Astrocyte of the spinal cord (primary cell): ENCODE data around the gene SLC38A10.
"Not testable (repeated sequence)": the region's sequence is repeated elsewhere in the genome, so short reads cannot be mapped to it uniquely, and the experiment has no call there.

ENCODE experiments used
- DNase-seq: peaks from one replicate; pipeline ENCODE4 v3.0.0; 2011; ENCODE audit warnings: low read depth, low spot score
- H3K4me3 ChIP-seq: 2 replicates; pipeline ENCODE4 v1.5.1; 2011; ENCODE audit warnings: low read depth, mild to moderate bottlenecking, low read length, moderate library complexity
- in situ Hi-C: cut with HindIII; loops from 2 replicates; pipeline ENCODE4 v1.10.0; 2017; ENCODE audit warnings: low sequenced_read_pairs
- TF ChIP-seq, protein P1 (sequence below): IDR thresholded peaks from 2 replicates; pipeline ENCODE4 v1.5.1; 2012; ENCODE audit warnings: low read depth, mild to moderate bottlenecking, low read length, inconsistent platforms

The SLC38A10 gene

DNA sequence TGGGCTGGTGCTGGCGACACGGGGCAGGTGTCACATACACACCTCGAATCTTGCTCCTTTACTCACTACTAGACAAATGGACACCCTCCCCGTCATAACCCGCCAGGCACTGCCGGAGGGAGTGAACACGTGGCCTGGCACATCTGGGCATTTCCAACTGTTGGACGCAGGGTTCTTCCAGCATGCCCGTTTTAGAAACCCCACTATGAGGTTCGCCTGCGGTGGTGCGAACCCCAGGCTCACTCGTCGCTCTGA lies 65.5 kb downstream of the SLC38A10 start:
- DNase-seq = no peak
- H3K4me3 ChIP-seq = no peak overlapping the region
- TF ChIP-seq, protein P1, sequence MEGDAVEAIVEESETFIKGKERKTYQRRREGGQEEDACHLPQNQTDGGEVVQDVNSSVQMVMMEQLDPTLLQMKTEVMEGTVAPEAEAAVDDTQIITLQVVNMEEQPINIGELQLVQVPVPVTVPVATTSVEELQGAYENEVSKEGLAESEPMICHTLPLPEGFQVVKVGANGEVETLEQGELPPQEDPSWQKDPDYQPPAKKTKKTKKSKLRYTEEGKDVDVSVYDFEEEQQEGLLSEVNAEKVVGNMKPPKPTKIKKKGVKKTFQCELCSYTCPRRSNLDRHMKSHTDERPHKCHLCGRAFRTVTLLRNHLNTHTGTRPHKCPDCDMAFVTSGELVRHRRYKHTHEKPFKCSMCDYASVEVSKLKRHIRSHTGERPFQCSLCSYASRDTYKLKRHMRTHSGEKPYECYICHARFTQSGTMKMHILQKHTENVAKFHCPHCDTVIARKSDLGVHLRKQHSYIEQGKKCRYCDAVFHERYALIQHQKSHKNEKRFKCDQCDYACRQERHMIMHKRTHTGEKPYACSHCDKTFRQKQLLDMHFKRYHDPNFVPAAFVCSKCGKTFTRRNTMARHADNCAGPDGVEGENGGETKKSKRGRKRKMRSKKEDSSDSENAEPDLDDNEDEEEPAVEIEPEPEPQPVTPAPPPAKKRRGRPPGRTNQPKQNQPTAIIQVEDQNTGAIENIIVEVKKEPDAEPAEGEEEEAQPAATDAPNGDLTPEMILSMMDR = no peak
- in situ Hi-C loops = no loop called here

DNA sequence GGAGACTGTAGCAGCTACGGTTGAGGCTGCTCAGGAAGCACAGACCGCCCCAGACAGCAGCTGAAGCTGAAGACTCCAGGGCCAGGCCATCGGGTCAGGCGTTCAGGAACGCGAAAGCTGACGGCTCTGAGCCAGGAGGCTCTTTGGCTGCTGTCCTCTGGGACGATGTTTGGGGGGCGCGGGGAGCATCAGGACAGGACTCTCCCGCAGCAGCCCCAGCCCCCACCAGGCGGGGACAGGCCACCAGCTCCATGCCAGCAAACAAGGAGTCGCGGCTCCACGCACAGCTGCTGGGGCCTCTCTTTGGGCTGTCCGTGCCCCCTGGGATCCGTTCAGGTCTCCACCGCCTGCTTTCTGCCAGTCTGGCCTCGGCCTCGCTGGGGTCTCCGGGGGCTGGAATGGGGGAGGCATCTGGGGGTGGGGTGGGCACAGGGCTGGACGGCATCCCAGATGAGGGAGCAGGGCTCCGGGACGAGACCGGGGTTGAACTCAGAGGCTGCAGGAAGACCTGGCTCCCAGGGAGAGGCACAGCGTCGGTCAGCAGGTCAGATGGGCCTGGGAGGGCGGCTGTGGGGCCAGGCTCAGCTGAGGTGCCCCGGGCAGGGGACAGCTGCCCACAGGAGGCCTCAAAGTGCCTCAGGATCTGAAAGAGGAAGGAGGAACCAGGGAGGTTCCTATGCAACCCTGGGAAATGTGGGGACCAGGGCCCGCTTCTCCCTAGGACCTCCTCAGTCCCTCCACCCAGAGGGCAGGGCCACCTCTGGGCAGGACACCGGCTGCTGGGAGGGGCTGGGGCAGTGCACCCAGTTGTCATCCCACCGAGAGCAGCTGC lies 66.1 kb downstream of the SLC38A10 start:
- DNase-seq = no peak
- in situ Hi-C loops = no loop called here
- H3K4me3 ChIP-seq = no peak overlapping the region
- TF ChIP-seq, protein P1 = no peak

DNA sequence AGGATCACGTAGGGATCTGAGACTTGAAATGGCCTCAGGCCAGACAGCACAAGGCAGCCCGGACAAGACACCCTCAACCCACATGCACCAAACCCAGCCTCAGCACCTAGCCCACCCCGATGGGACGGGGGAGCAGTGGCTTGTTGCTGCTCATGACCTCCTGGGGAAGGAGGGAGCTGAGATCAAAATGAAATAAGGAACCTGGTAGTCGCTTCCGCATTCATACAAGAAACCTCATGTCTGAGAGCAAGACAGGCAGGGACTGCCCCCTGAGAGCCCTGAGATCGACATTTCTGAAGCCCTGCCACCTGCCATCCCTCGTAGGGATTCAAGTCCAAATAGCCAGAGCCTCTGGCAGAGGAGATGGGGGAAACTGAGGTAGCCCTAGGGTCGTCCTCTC lies 66.7 kb downstream of the SLC38A10 start:
- no peak for DNase-seq
- TF ChIP-seq, protein P1 = no peak
- H3K4me3 ChIP-seq = no peak overlapping the region
- in situ Hi-C loops = no loop called here

DNA sequence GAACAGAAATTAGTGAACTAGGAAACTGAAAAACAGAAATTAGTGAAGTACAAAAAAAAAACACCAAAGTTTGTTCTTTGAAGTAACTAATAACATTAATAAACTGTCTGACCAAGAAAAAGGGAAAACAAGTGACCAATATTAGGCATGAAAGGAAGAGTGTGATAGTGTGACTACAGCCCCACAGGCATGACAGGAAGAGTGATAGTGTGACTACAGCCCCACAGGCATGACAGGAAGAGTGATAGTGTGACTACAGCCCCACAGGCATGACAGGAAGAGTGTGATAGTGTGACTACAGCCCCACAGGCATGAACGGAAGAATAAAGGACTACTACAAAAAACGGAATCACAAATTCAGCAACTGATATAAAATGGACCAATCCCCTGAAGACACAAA lies 67.5 kb downstream of the SLC38A10 start:
- H3K4me3 ChIP-seq, in situ Hi-C loops, DNase-seq: not testable (repeated sequence)

DNA sequence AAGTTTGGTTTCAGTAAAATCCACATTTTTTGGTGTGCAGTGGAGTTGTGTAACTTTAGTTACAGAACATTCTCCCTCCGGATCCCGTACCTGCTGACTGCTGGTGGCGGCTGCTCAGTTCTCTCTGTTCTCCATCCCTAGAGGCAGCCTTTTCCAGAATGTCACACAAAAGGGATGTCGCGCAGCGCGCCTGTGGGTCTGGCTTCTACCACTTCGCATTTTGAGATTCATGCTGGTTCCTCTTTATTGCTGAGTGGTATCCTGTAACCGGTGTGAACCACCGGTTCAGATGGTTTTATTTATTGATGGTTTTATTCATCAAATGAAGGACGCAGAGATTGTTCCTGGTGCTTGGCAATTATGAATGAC lies 71.4 kb downstream of the SLC38A10 start:
- TF ChIP-seq, protein P1 = no peak
- peak overlapping the region; percentile 42 for H3K4me3 ChIP-seq
- DNase-seq = no peak
- in situ Hi-C loops = no loop called here

DNA sequence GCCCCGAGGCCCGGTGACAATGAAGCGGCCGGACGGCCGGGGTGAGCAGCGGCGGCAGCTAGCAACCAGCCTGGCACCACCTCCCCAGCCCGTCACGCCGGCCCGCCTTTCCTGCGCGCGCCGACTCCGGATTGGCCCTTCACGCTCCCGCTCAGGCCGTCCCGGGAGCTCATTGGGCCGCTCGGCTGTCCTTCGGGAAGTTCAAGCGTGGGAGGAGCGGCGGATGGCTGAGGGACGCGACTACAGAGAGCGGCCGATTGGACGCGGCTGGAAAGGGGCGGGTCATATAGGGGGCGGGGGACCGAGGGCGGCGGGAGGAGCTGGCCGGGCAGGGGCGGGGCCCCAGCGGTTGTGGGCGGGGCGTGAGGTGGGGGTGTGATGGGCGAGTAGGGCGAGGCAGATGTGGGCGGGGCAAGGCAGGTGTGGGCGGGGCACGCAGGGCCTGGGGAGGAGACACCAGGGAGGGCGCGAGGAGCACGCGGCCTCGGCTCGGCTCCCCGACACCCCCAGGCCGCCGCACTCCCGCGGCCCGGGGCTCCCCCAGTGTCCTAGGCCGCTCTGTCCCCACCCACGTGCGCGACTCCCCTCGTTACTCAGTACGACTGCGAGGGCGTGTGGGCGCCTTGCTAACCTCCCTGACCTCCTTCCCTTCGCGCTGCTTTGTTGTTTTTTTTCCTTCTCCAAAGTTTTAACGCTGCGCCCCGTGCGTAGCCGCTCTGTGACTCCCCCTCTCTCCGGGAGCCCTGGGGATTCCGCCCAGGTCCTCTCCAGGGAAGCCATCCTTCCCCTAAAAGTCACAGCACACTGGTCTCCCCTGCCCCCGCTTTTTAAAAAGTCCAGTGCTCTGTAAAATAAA lies 72.0 kb downstream of the SLC38A10 start, which contains the start of gene CEP131:
TSS of gene CEP131 (minus strand) at position 60 of the 856 bp plus-strand sequence. CDS start 2,909 bp downstream, outside the sequence.
- H3K4me3 ChIP-seq = peak within 1 kb of the TSS; percentile 70
- TF ChIP-seq, protein P1 = no peak
- peak; percentile 98 for DNase-seq
- in situ Hi-C loops = no loop called here

DNA sequence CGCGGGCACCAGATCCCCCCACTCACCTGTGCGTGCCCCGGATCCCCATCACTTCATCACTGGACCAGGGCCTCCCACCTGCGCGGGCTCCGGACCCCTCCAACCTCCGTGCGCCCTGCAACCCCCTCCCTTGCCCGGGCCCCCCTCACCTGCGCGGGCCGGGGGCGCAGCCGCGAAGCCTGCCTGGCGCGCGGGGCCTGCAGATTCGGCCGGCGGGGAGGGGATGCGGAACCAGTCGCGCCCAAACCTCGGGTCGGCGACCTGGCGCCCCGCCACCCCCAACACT lies 72.5 kb downstream of the SLC38A10 start:
- DNase-seq = no peak
- peak overlapping the region; percentile 70 for H3K4me3 ChIP-seq
- TF ChIP-seq, protein P1 = no peak
- in situ Hi-C loops = no loop called here
